Keratinocyte (primary cell): Measurements from ENCODE around the gene FATE1. TPM values are rescaled to one million over a fixed set of nuclear protein-coding genes. Genes with fewer than 3 reads are reported as not detected.

Experiments
- DNase-seq: peaks from one replicate; pipeline ENCODE4 v3.0.0-alpha.2; 2011; ENCODE audit warnings: low read depth, missing footprints, low spot score
- FAIRE-seq: peaks from 2 replicates; lab custom pipeline; 2011; peaks lifted over from hg19 to GRCh38; lab: Jason Lieb, UNC
- H2AFZ ChIP-seq: 2 replicates; pipeline ENCODE4 v1.6.0; 2012; ENCODE audit warnings: low read length, control low read depth, inconsistent platforms; ENCODE audit not compliant: control insufficient read depth
- H3K27ac ChIP-seq: 2 replicates; pipeline ENCODE4 v1.5.1; 2011; ENCODE audit warnings: low read length; ENCODE audit not compliant: control insufficient read depth, insufficient read depth
- H3K27me3 ChIP-seq: 3 replicates; pipeline ENCODE4 v1.6.0; 2011; ENCODE audit warnings: low read length; ENCODE audit not compliant: control insufficient read depth, insufficient read depth; ENCODE audit errors: extremely low read depth
- H3K36me3 ChIP-seq, 2 experiments: 2 replicates in 1 of 2; 3 replicates in 1 of 2; pipeline ENCODE4 v1.5.1; 2011; ENCODE audit warnings: low read length in 2 of 2, mild to moderate bottlenecking in 1 of 2; ENCODE audit not compliant: control insufficient read depth in 2 of 2, insufficient read depth in 2 of 2; ENCODE audit errors: extremely low read depth in 1 of 2
- H3K4me1 ChIP-seq: 3 replicates; pipeline ENCODE4 v1.5.1; 2011; ENCODE audit warnings: low read length; ENCODE audit not compliant: control insufficient read depth, insufficient read depth; ENCODE audit errors: extremely low read depth
- H3K4me2 ChIP-seq: 3 replicates; pipeline ENCODE4 v1.6.0; 2011; ENCODE audit warnings: low read depth, low read length; ENCODE audit not compliant: control insufficient read depth, insufficient read depth; ENCODE audit errors: extremely low read depth
- H3K4me3 ChIP-seq, 3 experiments: fragments of 200-600 bp in 1 of 3; sonication (generic) in 1 of 3; 2 replicates in 2 of 3; 3 replicates in 1 of 3; pipeline ENCODE4 v1.5.1; 2011 to 2016; ENCODE audit warnings: low read length in 3 of 3, mild to moderate bottlenecking in 3 of 3, control low read depth in 2 of 3, inconsistent platforms in 1 of 3, low read depth in 1 of 3, mixed read lengths in 1 of 3, mixed run types in 1 of 3, moderate library complexity in 1 of 3; ENCODE audit not compliant: control insufficient read depth in 2 of 3, insufficient read depth in 2 of 3; ENCODE audit errors: extremely low read depth in 1 of 3
- H3K79me2 ChIP-seq: 2 replicates; pipeline ENCODE4 v1.6.0; 2012; ENCODE audit warnings: low read length; ENCODE audit not compliant: control insufficient read depth, insufficient read depth
- H3K9ac ChIP-seq: 3 replicates; pipeline ENCODE4 v1.6.0; 2011; ENCODE audit warnings: low read length; ENCODE audit not compliant: control insufficient read depth, insufficient read depth; ENCODE audit errors: extremely low read depth
- H3K9me1 ChIP-seq: 3 replicates; pipeline ENCODE4 v1.6.0; 2011; ENCODE audit warnings: low read length; ENCODE audit not compliant: control insufficient read depth, insufficient read depth; ENCODE audit errors: extremely low read depth
- H3K9me3 ChIP-seq: 2 replicates; pipeline ENCODE4 v1.5.1; 2012; ENCODE audit warnings: low read depth, low read length; ENCODE audit not compliant: control insufficient read depth
- H4K20me1 ChIP-seq: 3 replicates; pipeline ENCODE4 v1.6.0; 2011; ENCODE audit warnings: low read length; ENCODE audit not compliant: control insufficient read depth, insufficient read depth; ENCODE audit errors: extremely low read depth
- EZH2 ChIP-seq: IDR thresholded peaks from one replicate; pipeline ENCODE4 v1.6.1; 2012; ENCODE audit warnings: inconsistent platforms, mild to moderate bottlenecking, low read length, moderate library complexity
- dilution Hi-C: fragments of 300-500 bp; cut with MboI; formaldehyde crosslinking; loops from one replicate; pipeline ENCODE4 v1.7.0; 2020; ENCODE audit warnings: low sequenced_read_pairs; ENCODE audit not compliant: extremely low pct_ligation_motif_present
- polyA plus RNA-seq, 5 experiments: library from polyadenylated mRNA; depleted of rRNA in 3 of 5; stranded (reverse) in 3 of 5; stranded (forward) in 1 of 5; unstranded in 1 of 5; fragments of >200 nt; gene quantifications; 1 replicate in 1 of 5; 2 replicates in 3 of 5; 3 replicates in 1 of 5; pipeline versions ENCODE4 v1.2.1 to v1.2.3, GENCODE V29; 2011 to 2012; ENCODE audit warnings: missing spikeins in 2 of 5, low read depth in 1 of 5, low replicate concordance in 1 of 5
- TF ChIP-seq, protein P1 (sequence below), 3 experiments: IDR thresholded peaks in 1 of 3; conservative IDR thresholded peaks in 1 of 3; optimal IDR thresholded peaks in 1 of 3; 2 replicates in 2 of 3; 3 replicates in 1 of 3; pipeline versions ENCODE3 to v1.5.1; 2011; ENCODE audit warnings: low read length in 3 of 3, mild to moderate bottlenecking in 3 of 3, moderate library complexity in 2 of 3, control low read depth in 1 of 3, inconsistent platforms in 1 of 3; ENCODE audit not compliant: insufficient read depth in 2 of 3; ENCODE audit errors: extremely low read depth in 1 of 3

Gene FATE1
- polyA plus RNA-seq, 1 donor (not counting 4 experiments of a cell fraction or from before 2014, with no cell fraction given), result not detected

DNA sequence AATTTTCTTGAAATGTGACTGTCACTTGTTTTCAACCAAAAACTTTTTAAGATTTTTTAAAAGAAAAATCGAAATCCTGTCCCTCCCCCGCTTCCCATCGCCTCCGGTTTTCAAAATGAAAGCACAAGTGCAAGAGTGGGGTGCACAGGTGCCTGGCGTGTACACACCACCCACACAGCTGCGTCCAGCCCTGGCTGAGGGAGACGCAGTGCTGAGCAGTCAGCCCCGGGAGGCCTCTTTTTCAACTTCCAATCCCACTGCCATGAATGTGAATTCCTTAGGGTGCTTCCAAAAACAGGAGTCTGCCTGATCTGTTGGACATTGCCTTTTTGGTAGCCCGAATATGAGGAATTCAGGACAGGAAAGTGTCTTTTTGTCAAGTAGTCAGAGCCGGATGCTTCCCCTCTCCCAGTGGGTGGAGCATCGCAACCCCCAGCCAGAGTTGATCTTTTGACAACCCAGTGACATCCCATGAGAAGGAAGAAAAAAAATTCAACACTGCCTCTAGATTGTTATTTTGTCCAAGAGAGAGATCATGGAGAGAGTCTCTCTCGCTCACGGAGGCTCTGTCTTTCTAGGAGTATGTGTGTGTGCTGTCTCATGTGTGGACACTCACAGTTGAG lies 11.7 kb upstream of the FATE1 start:
- FAIRE-seq (no peak), DNase-seq (no peak)
- no peak overlapping the region for H3K27ac ChIP-seq
- no peak overlapping the region for H2AFZ ChIP-seq
- TF ChIP-seq, protein P1, sequence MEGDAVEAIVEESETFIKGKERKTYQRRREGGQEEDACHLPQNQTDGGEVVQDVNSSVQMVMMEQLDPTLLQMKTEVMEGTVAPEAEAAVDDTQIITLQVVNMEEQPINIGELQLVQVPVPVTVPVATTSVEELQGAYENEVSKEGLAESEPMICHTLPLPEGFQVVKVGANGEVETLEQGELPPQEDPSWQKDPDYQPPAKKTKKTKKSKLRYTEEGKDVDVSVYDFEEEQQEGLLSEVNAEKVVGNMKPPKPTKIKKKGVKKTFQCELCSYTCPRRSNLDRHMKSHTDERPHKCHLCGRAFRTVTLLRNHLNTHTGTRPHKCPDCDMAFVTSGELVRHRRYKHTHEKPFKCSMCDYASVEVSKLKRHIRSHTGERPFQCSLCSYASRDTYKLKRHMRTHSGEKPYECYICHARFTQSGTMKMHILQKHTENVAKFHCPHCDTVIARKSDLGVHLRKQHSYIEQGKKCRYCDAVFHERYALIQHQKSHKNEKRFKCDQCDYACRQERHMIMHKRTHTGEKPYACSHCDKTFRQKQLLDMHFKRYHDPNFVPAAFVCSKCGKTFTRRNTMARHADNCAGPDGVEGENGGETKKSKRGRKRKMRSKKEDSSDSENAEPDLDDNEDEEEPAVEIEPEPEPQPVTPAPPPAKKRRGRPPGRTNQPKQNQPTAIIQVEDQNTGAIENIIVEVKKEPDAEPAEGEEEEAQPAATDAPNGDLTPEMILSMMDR (optimal IDR thresholded peaks at IDR 0.05 in 1 of 3, IDR thresholded peaks at IDR 0.05 in 1 of 3, conservative IDR thresholded peaks at IDR 0.05 in 1 of 3; ENCODE audit: extremely low read depth in 1 of 3, insufficient read depth in 2 of 3, low read length in 3 of 3), result no peak
- TF ChIP-seq EZH2, result no peak
- H3K4me1 ChIP-seq, result no peaks in the 10 kb centered on the region
- peaks cover 4% of the 10 kb centered on the region for H3K27me3 ChIP-seq
- dilution Hi-C loops, result no loop called here
- no peaks in the 10 kb centered on the region for H3K36me3 ChIP-seq
- H3K9me3 ChIP-seq, result no peaks in the 10 kb centered on the region
- no peak overlapping the region for H3K4me2 ChIP-seq
- H4K20me1 ChIP-seq, result no peaks in the 10 kb centered on the region
- H3K4me3 ChIP-seq, result no peak overlapping the region
- H3K9me1 ChIP-seq, result no peaks in the 10 kb centered on the region
- no peaks in the 10 kb centered on the region for H3K79me2 ChIP-seq
- no peak overlapping the region for H3K9ac ChIP-seq

DNA sequence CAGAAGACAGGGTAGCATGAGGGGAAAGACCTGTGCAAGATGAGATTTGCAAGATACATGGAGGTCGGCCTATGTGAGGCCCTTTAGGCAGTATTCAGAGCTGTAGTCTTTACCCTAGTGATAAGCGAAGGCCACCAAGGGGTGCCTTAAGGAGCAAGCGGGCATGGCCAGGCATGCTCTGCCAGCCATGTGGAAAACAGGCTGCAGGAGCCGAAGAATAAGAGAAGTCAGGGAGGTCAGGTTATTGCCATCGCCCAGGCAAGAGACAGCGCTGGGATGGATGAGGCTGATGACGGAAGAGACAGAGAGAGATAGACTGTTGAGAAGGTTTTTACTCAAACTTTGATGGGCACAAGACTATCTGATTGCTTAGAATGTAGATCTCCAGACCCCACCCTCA lies 7.0 kb upstream of the FATE1 start:
- no peaks in the 10 kb centered on the region for H3K9me1 ChIP-seq
- no peaks in the 10 kb centered on the region for H3K36me3 ChIP-seq
- H2AFZ ChIP-seq, result no peak overlapping the region
- H3K9ac ChIP-seq, result no peak overlapping the region
- no peaks in the 10 kb centered on the region for H3K4me1 ChIP-seq
- no peak overlapping the region for H3K4me3 ChIP-seq
- FAIRE-seq, result no peak
- no peaks in the 10 kb centered on the region for H4K20me1 ChIP-seq
- H3K4me2 ChIP-seq, result no peak overlapping the region
- dilution Hi-C loops, result no loop called here
- TF ChIP-seq EZH2, result no peak
- TF ChIP-seq, protein P1 (optimal IDR thresholded peaks at IDR 0.05 in 1 of 3, IDR thresholded peaks at IDR 0.05 in 1 of 3, conservative IDR thresholded peaks at IDR 0.05 in 1 of 3; ENCODE audit: extremely low read depth in 1 of 3, insufficient read depth in 2 of 3, low read length in 3 of 3), result no peak
- H3K27ac ChIP-seq, result no peak overlapping the region
- H3K9me3 ChIP-seq, result no peaks in the 10 kb centered on the region
- no peaks in the 10 kb centered on the region for H3K27me3 ChIP-seq
- DNase-seq, result no peak
- H3K79me2 ChIP-seq, result no peaks in the 10 kb centered on the region
